GM19193 (cell line): ENCODE data around the gene BIVM.

Source experiments
- POLR2A ChIP-seq: IDR thresholded peaks from 4 replicates; pipeline ENCODE4 v1.6.1; 2011; ENCODE audit not compliant: insufficient read depth, insufficient read length; ENCODE audit errors: extremely low read depth

The BIVM gene

DNA sequence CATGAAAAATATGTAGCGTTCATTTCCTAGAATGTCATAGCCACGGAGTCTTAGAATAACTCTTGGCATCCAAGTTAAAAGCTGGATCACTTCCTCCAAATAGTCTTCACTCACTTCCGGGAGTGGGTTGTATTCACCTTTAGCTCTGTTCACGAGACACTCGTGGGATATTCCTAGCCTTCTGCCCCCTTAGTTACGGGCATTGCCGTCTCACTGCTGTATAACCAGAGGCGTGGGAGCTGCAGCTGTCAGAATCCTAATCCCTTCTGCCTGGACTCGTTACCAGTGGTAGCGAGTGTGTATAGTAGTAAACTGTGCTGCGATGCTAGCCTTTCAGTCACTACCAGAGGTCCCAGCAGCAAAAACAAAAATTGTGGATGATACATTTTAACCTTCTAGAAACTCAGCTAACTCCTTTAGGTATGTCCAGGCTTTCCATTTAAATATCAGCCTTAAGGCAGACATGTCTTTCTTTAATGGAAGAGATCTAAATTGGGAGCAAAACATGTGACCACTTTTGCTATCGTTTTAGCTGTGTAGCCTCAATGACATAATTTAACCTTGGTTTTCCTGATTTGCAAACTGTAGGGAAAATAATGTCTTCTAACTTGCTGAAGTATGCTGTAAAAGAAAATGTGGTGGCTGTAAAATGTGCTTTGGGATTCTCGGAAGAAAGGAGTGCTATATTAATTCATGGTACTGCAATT, 81.0 kb downstream of the BIVM start:
- no peak for TF ChIP-seq POLR2A

DNA sequence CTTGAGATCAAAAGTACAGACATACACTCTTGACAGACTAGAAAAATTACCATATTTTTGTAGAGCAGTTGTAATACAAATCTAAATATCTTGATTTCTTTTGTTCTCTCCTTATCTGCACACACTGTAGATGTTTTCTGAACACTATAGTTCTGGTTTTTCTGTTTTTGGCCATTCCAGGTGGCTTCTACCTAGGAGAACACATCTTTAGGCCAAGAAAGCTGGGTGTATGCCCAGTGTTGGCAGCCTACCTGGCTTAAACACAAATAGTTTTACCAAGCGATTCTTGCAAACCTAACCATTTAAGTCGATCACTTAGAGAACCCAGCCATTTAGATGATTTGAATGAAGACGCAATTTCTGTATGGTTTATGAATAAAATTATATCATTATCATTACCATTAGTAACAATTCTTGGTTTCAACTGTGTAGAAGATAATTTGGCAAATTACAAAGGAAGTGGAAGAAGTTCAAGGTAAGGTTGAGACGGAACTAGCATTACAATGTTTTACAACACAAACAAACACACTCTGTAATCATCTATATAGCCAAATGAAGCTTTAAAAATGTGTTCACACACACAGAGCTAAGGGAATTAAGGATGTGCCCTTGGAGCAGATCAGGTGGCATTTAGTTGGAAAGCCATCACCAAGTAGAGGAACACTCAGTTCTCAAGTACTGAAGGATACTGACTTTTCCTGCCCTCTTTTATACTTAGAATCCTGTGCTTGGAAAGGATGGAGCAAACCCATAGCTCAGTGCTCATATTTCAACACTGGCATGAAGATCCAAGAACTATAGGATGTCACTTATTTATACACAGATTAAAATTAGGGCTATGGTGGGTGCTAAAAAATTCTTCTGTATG, 83.1 kb downstream of the BIVM start:
- no peak for TF ChIP-seq POLR2A
